K562 (cell line): Measurements from ENCODE around the gene ZNF655. TPM values are rescaled to one million over a fixed set of nuclear protein-coding genes. Genes with fewer than 3 reads are reported as not detected.
A peak's percentile ranks its signal among the peaks of the same experiment; 100 is the strongest.

Source experiments
- AFF1 ChIP-seq, 2 experiments: fragments of 450-650 bp; IDR thresholded peaks; 2 replicates each; pipeline ENCODE4 v1.6.1; 2018; ENCODE audit warnings: mild to moderate bottlenecking in 2 of 2, low read depth in 1 of 2; ENCODE audit not compliant: partially characterized antibody in 2 of 2
- CREB3 ChIP-seq: fragments of 450-650 bp; conservative IDR thresholded peaks from 2 replicates; pipeline ENCODE4 v1.6.1; 2016; ENCODE audit warnings: missing genetic modification characterization, low read depth, mild to moderate bottlenecking, missing compliant biosample characterization, moderate library complexity
- CREBBP ChIP-seq: IDR thresholded peaks from one replicate; pipeline ENCODE4 v1.6.1; 2012; ENCODE audit warnings: low read depth, mild to moderate bottlenecking, control low read depth, inconsistent platforms, low read length
- FOSL1 ChIP-seq: fragments of 200-800 bp; sonication (Bioruptor generic); conservative IDR thresholded peaks from 2 replicates; pipeline ENCODE4 v1.6.1; 2016; ENCODE audit warnings: missing genetic modification characterization, missing compliant biosample characterization
- HNRNPUL1 ChIP-seq: fragments of 200-400 bp; formaldehyde crosslinking; IDR thresholded peaks from 2 replicates; pipeline ENCODE4 v1.6.1; 2017; ENCODE audit warnings: low read length
- L3MBTL2 ChIP-seq: fragments of 450-650 bp; IDR thresholded peaks from 2 replicates; pipeline ENCODE4 v1.6.1; 2016; ENCODE audit warnings: mild to moderate bottlenecking, moderate library complexity
- NONO ChIP-seq, 2 experiments: fragments of 200-400 bp in 1 of 2; fragments of 450-650 bp in 1 of 2; formaldehyde crosslinking in 1 of 2; IDR thresholded peaks; 2 replicates each; pipeline ENCODE4 v1.6.1; 2017; ENCODE audit warnings: low read depth in 2 of 2, mild to moderate bottlenecking in 2 of 2, moderate library complexity in 2 of 2, low read length in 1 of 2
- NR4A1 ChIP-seq, 2 experiments: fragments of 250-450 bp in 1 of 2; fragments of 450-650 bp in 1 of 2; sonication (Bioruptor Pico) in 1 of 2; IDR thresholded peaks; 2 replicates each; pipeline versions ENCODE4 v1.4.0 to v1.6.1; 2016 to 2020; ENCODE audit warnings: mild to moderate bottlenecking in 2 of 2, missing compliant biosample characterization in 1 of 2, missing genetic modification characterization in 1 of 2, moderate library complexity in 1 of 2
- PYGO2 ChIP-seq: fragments of 450-650 bp; IDR thresholded peaks from 2 replicates; pipeline ENCODE4 v1.6.1; 2016; ENCODE audit warnings: mild to moderate bottlenecking, missing genetic modification characterization, moderate library complexity, missing compliant biosample characterization
- RBM15 ChIP-seq: fragments of 200-400 bp; formaldehyde crosslinking; IDR thresholded peaks from 2 replicates; pipeline ENCODE4 v1.6.1; 2018; ENCODE audit warnings: mild to moderate bottlenecking, low read length, moderate library complexity; ENCODE audit not compliant: insufficient read depth
- RHOXF2B ChIP-seq: fragments of 250-450 bp; sonication (Bioruptor Pico); conservative IDR thresholded peaks from 2 replicates; pipeline ENCODE4 v1.5.1; 2021
- SRSF7 ChIP-seq: fragments of 200-400 bp; formaldehyde crosslinking; optimal IDR thresholded peaks from 2 replicates; pipeline ENCODE3; 2017; ENCODE audit warnings: mild to moderate bottlenecking, low read depth, low read length
- TCF7L2 ChIP-seq: fragments of 150-350 bp; IDR thresholded peaks from 2 replicates; pipeline ENCODE4 v1.6.1; 2016; ENCODE audit warnings: low read depth, mild to moderate bottlenecking, low read length, moderate library complexity
- USF1 ChIP-seq: sonication (generic); formaldehyde crosslinking; IDR thresholded peaks from 2 replicates; pipeline ENCODE4 v1.9.0; 2022; ENCODE audit warnings: mild to moderate bottlenecking, missing genetic modification reagents
- ZNF184 ChIP-seq: sonication (generic); formaldehyde crosslinking; IDR thresholded peaks from 2 replicates; pipeline ENCODE4 v1.5.0; 2020; ENCODE audit warnings: missing genetic modification reagents
- ZNF239 ChIP-seq: fragments of 250-450 bp; sonication (Bioruptor Pico); IDR thresholded peaks from 2 replicates; pipeline ENCODE4 v1.4.0; 2020; ENCODE audit warnings: mild to moderate bottlenecking
- ZNF280A ChIP-seq: fragments of 450-650 bp; IDR thresholded peaks from 2 replicates; pipeline ENCODE4 v1.6.1; 2018; ENCODE audit warnings: mild to moderate bottlenecking, low read depth; ENCODE audit not compliant: partially characterized antibody
- ZNF316 ChIP-seq: fragments of 450-650 bp; IDR thresholded peaks from 2 replicates; pipeline ENCODE4 v1.6.1; 2016
- ZNF354B ChIP-seq: fragments of 250-450 bp; sonication (Bioruptor Pico); IDR thresholded peaks from 2 replicates; pipeline ENCODE4 v1.4.0; 2020
- polyA plus RNA-seq, 8 experiments: library from polyadenylated mRNA; depleted of rRNA in 4 of 8; stranded (reverse) in 5 of 8; unstranded in 3 of 8; fragments of >200 nt; fragmentation: Nextera tagmentation in 2 of 8; fragmentation: Illumina TruSeq in 1 of 8; extraction: Ambion mirVana in 2 of 8; extraction: Trizol in 1 of 8; gene quantifications; 2 replicates each; pipeline versions ENCODE4 v1.2.1 to v1.2.3, GENCODE V29; 2011 to 2014; ENCODE audit warnings: inconsistent platforms in 1 of 8, missing spikeins in 1 of 8
- total RNA-seq, 7 experiments: library from RNA; depleted of rRNA in 6 of 7; stranded (reverse); fragments of >200 nt in 6 of 7; fragmentation: Illumina TruSeq in 2 of 7; extraction: Trizol in 2 of 7; gene quantifications; 2 replicates each; pipeline versions ENCODE4 v1.2.1 to v1.2.3, GENCODE V29; 2011 to 2021; ENCODE audit warnings: low replicate concordance in 1 of 7

The ZNF655 gene
- total and polyA plus RNA-seq, 9 of the 15 experiments (the other 6 are each of a cell fraction or from before 2014, with no cell fraction given), result 25.7 to 130 (median 95.2) TPM

GRCh38 chr7:99616359-99617191 lies 58.1 kb downstream of the ZNF655 start, which contains the start of gene ZSCAN25 (continued):
- peak in 1 of 2 experiments; percentile 61 for TF ChIP-seq AFF1 (IDR thresholded peaks at IDR 0.05; ENCODE audit: low read depth in 1 of 2, partially characterized antibody in 2 of 2)
- peak; percentile 96 for TF ChIP-seq L3MBTL2
- TF ChIP-seq NR4A1 (CRISPR knock-in tag; IDR thresholded peaks at IDR 0.05), result 0 out of 2 replicates have a peak, but pooled peaks have one; percentile 21
- TF ChIP-seq NR4A1 (tag; IDR thresholded peaks at IDR 0.05), result peak; percentile 55
- TF ChIP-seq NONO (IDR thresholded peaks at IDR 0.05; ENCODE audit: low read depth in 2 of 2, low read length in 1 of 2), result peak; percentile 37 to 66; a peak in 2 of 4 replicates
- no peak for TF ChIP-seq RBM15
- TF ChIP-seq ZNF239 (CRISPR knock-in tag), result peak; percentile 28; the same call in 1 of the 2 replicates
- TF ChIP-seq ZNF354B (CRISPR knock-in tag), result no peak
- no peak for TF ChIP-seq HNRNPUL1
- TF ChIP-seq TCF7L2, result no peak
- TF ChIP-seq ZNF280A, result no peak
- no peak for TF ChIP-seq CREBBP
- TF ChIP-seq CREB3, result no peak; the same call in 1 of the 2 replicates
- no peak for TF ChIP-seq ZNF184 (CRISPR knock-in tag)
- TF ChIP-seq ZNF316, result peak; percentile 29
- TF ChIP-seq USF1 (CRISPR knock-in tag), result peak; percentile 44; the same call in 1 of the 2 replicates
- peak; percentile 64 for TF ChIP-seq FOSL1 (tag)
- TF ChIP-seq PYGO2 (tag), result no peak
- no peak for TF ChIP-seq SRSF7
- 0 out of 2 replicates have a peak, but pooled peaks have one; percentile 44 for TF ChIP-seq RHOXF2B (CRISPR knock-in tag)
